Thyroid gland (tissue), 4 donors: ENCODE results near the gene TRIM13. TPM values are rescaled to one million over a fixed set of nuclear protein-coding genes. Genes with fewer than 3 reads are reported as not detected.
"Not testable (repeated sequence)": the region's sequence is repeated elsewhere in the genome, so short reads cannot be mapped to it uniquely, and the experiment has no call there.

Experiments
- DNase-seq, 2 donors: peaks; one replicate each; pipeline ENCODE4 v3.0.0-alpha.2; 2019
- H3K27ac ChIP-seq, 3 donors: fragments of 200-600 bp; sonication (generic); 1 replicate in 2 of 3; 2 replicates in 1 of 3; pipeline ENCODE4 v1.5.1; 2016 to 2019; ENCODE audit warnings: mild to moderate bottlenecking in 1 of 3, moderate library complexity in 1 of 3
- H3K27me3 ChIP-seq: fragments of 200-600 bp; sonication (generic); one replicate; pipeline ENCODE4 v1.5.1; 2019
- H3K36me3 ChIP-seq, 2 donors: fragments of 200-600 bp; sonication (generic); one replicate each; pipeline ENCODE4 v1.5.1; 2016 to 2019
- H3K4me1 ChIP-seq, 2 donors: fragments of 200-600 bp; sonication (generic); one replicate each; pipeline ENCODE4 v1.5.1; 2017 to 2019
- H3K4me3 ChIP-seq, 3 donors: fragments of 200-600 bp; sonication (generic); replicated peaks in 1 of 3; 1 replicate in 2 of 3; 2 replicates in 1 of 3; pipeline ENCODE4 v1.5.1; 2016; ENCODE audit warnings: mild to moderate bottlenecking in 1 of 3
- H3K9me3 ChIP-seq: fragments of 200-600 bp; sonication (generic); one replicate; pipeline ENCODE4 v1.5.1; 2017
- CTCF ChIP-seq, 6 experiments: fragments of 200-600 bp in 3 of 6; fragments of 450-650 bp in 3 of 6; sonication (generic) in 3 of 6; IDR thresholded peaks; one replicate each; pipeline ENCODE4 v1.5.1; 2016 to 2019; ENCODE audit warnings: antibody characterized with exemption in 6 of 6, mild to moderate bottlenecking in 2 of 6, inconsistent platforms in 1 of 6, moderate library complexity in 1 of 6
- POLR2A ChIP-seq, 2 donors: fragments of 450-650 bp; IDR thresholded peaks; one replicate each; pipeline ENCODE4 v1.6.1; 2017; ENCODE audit warnings: antibody characterized with exemption in 2 of 2, mild to moderate bottlenecking in 2 of 2, moderate library complexity in 1 of 2
- WGBS, 2 donors: methylation state at CpG; one replicate each; pipeline ENCODE4 v1.1.5; 2017; 5-methylcytosine and 5-hydroxymethylcytosine counted together
- intact Hi-C: fragments of 100-400 bp; cut with DNase I; formaldehyde crosslinking; loops from one replicate; pipeline ENCODE4 v1.15.1; 2023
- microRNA counts, 2 donors: library from miRNA; unstranded; fragments of <30 nt; microRNA quantifications; one replicate each; lab custom pipeline; 2016 to 2017
- microRNA-seq: library from miRNA; unstranded; fragments of <30 nt; microRNA quantifications from one replicate; pipeline ENCODE4, GENCODE V29; 2016
- small RNA-seq: library from RNA; depleted of rRNA; stranded (forward); fragments of <200 nt; gene quantifications from one replicate; pipeline ENCODE3, GENCODE V24; 2016
- total RNA-seq, 4 donors: library from RNA; depleted of rRNA; stranded (reverse); fragments of >200 nt; gene quantifications; one replicate each; pipeline ENCODE4 v1.2.3, GENCODE V29; 2016

TRIM13 gene
- total RNA-seq, 4 donors from 2014 or later: 24.5 to 38.7 (median 29.0) TPM

- Histone ChIP-seq H3K4me3 (no peak overlapping the region), H3K27ac (no peak overlapping the region), H3K9me3 (no peaks in the 10 kb centered on the region), H3K36me3 (no peaks in the 10 kb centered on the region), H3K4me1 (no peaks in the 10 kb centered on the region), H3K27me3 (no peaks in the 10 kb centered on the region)
- 88 to 91% methylated on average over 1 of the region's 1 CpG for WGBS, 2 donors
- intact Hi-C loops: no loop called here
- no peak for DNase-seq
- TF ChIP-seq POLR2A (IDR thresholded peaks at IDR 0.05) (no peak), CTCF (IDR thresholded peaks at IDR 0.05) (no peak)
Observed at GRCh38 chr13:50053844-50054243, 57.0 kb downstream of the TRIM13 start.

DNA sequence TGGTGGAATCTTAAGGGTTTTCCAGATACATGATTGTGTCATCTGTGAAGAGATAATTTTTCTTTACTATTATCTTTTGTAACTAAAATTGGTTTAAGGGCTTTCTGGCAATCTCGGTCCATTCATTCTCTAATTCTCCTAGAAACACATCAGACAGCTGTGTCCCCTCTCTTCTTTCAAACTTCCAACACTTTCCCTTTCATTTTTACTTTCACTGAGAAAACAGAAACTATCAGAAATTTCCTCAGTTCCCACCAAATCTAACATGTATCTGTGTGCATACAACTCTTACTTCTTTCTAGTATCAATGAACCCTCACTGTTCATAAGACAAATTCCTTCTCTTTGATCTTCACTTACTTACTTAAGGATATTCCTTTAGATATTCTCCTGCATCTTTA is 58.6 kb downstream of the TRIM13 start:
- DNase-seq: no peak
- 91 to 92% methylated on average over 1 of the region's 1 CpG for WGBS, 2 donors
- Histone ChIP-seq H3K4me1 (no peaks in the 10 kb centered on the region), H3K36me3 (no peaks in the 10 kb centered on the region), H3K9me3 (no peaks in the 10 kb centered on the region), H3K27me3 (no peaks in the 10 kb centered on the region), H3K4me3 (no peak overlapping the region), H3K27ac (no peak overlapping the region)
- no peak for TF ChIP-seq CTCF (IDR thresholded peaks at IDR 0.05)
- TF ChIP-seq POLR2A (IDR thresholded peaks at IDR 0.05): no peak
- intact Hi-C loops: no loop called here

GRCh38 chr13:50060718-50061117 is 63.9 kb downstream of the TRIM13 start:
- Histone ChIP-seq H3K27ac (no peak overlapping the region), H3K4me3 (no peak overlapping the region), H3K36me3 (no peaks in the 10 kb centered on the region), H3K9me3 (no peaks in the 10 kb centered on the region), H3K4me1 (no peaks in the 10 kb centered on the region), H3K27me3 (no peaks in the 10 kb centered on the region)
- TF ChIP-seq CTCF (IDR thresholded peaks at IDR 0.05) (no peak), POLR2A (IDR thresholded peaks at IDR 0.05) (no peak)
- WGBS, 2 donors: 95 to 96% methylated on average over 1 of the region's 1 CpG
- no peak for DNase-seq
- intact Hi-C loops: no loop called here

GRCh38 chr13:50062336-50062735 is 65.5 kb downstream of the TRIM13 start:
- intact Hi-C loops, H3K27me3 ChIP-seq, H3K27ac ChIP-seq, H3K36me3 ChIP-seq, H3K9me3 ChIP-seq, H3K4me1 ChIP-seq, DNase-seq, H3K4me3 ChIP-seq: not testable (repeated sequence)
- WGBS, 2 donors: 97 to 98% methylated on average over 7 of the region's 7 CpGs

DNA sequence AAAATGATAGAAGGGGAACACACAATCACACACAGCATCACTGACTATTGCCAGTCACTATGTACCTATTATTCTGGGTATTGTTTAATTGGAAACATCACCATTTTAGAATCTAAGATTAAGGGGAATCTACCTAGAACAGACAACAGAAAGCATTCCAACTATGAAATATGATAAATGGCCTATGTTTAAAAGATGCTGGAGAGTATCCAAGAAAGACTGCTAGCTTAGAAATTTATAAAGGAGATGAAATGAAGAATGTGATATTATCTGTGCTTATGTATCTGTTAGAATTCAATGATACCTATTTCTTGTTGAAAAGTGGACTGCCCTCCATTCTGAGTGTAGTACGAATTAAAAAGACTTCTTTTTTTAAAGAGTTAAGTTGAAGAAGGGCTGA is 68.9 kb downstream of the TRIM13 start:
- H3K27ac ChIP-seq: no peak overlapping the region
- no peaks in the 10 kb centered on the region for H3K9me3 ChIP-seq
- 83 to 91% methylated on average over 1 of the region's 1 CpG for WGBS, 2 donors
- no peaks in the 10 kb centered on the region for H3K36me3 ChIP-seq
- no peak for DNase-seq
- intact Hi-C loops: no loop called here
- no peaks in the 10 kb centered on the region for H3K27me3 ChIP-seq
- TF ChIP-seq CTCF (IDR thresholded peaks at IDR 0.05): no peak
- no peak for TF ChIP-seq POLR2A (IDR thresholded peaks at IDR 0.05)
- H3K4me3 ChIP-seq: no peak overlapping the region
- no peaks in the 10 kb centered on the region for H3K4me1 ChIP-seq

MicroRNAs within 50 kb of the gene (microRNA counts, 767-probe panel; counts per million panel counts)
- microRNA hsa-miR-15a-5p (lab: Ali Mortazavi, UCI) (3,701 to 6,861 counts per million in 2 donors), microRNA hsa-miR-16-5p (lab: Ali Mortazavi, UCI) (4,091 to 7,842 counts per million in 2 donors)

Small RNA genes within 50 kb of the gene (microRNA-seq; reads per million reads assigned to microRNA genes)
- gene MIR15A: 1,345 reads per million, percentile 84 among the genes with 10 or more reads in this experiment
- 810 reads per million, percentile 78 among the genes with 10 or more reads in this experiment for gene MIR16-1
- gene MIR3613: 7.3 reads per million, percentile 19 among the genes with 10 or more reads in this experiment

Small RNA genes within 50 kb of the gene (small RNA-seq; reads per million reads assigned to genes)
- gene MIR16-1 (not detected), gene MIR3613 (not detected), gene RF02105 (not detected), gene RF02106 (not detected), gene RF02107 (not detected), gene RF02108 (not detected)

Other genes with a start within 250 kb of the TRIM13 start
- gene KPNA3, start 204.4 kb upstream of the TRIM13 start, total RNA-seq: 10 to 100 TPM; 29.5 to 34.6 (median 32.1) TPM
- 1 to 10 TPM; 5.1 to 8.2 (median 5.9) TPM for gene SPRYD7, start 60.7 kb upstream of the TRIM13 start, total RNA-seq
- gene KCNRG, start 18.4 kb downstream of the TRIM13 start, total RNA-seq: 1 to 10 TPM; 1.0 to 5.8 (median 2.6) TPM